NK-92 (cell line): ENCODE results near the gene DGLUCY.
"Not testable (repeated sequence)": the region's sequence is repeated elsewhere in the genome, so short reads cannot be mapped to it uniquely, and the experiment has no call there.

Source experiments
- DNase-seq: peaks from one replicate; lab custom pipeline; 2025; ENCODE audit not compliant: unreplicated experiment; lab: John Stamatoyannopoulos, UW

DGLUCY gene

DNA sequence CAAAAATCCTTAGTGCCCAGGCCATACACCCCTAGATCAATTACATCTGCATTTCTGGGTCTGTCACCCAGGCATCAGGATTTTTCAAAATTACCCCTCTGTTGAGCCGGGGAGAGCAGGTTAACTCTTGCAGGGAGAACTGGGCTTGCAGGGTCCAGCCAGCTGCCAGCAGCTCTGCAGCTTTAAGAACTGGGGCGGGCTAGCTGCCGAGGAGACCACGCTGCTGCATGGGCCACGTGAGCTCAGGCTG, at the start of gene DGLUCY:
Gene DGLUCY (plus strand): TSS at position 245 of the 250 bp plus-strand sequence. CDS start 46,222 bp downstream, outside the sequence.
- no peak for DNase-seq

- DNase-seq, result no peak
Observed at GRCh38 chr14:91065266-91065665, 48.6 kb upstream of the DGLUCY start.

- no peak for DNase-seq
Observed at GRCh38 chr14:91067186-91067585, 46.7 kb upstream of the DGLUCY start.

- DNase-seq, result no peak
Observed at GRCh38 chr14:91068642-91069041, 45.2 kb upstream of the DGLUCY start.

DNA sequence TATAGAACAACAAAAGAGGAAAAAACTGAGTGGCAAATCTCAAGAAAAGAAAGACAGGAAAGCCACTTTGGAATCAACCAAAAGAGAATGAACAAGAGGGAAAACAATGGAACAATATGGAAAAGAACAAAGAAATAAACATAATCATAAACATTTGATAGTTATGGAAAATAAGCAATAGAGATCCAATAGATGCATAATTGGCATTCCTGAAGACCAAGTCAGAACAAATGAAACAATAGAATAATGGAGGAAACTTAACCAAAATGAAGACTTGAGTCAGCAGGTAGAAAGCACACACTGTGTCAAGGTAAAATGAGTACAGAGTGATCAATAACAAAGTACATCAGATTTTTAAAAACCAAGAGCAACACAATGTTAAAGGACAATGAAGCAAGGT, 43.3 kb upstream of the DGLUCY start:
- DNase-seq, result no peak

- DNase-seq, result no peak
Observed at GRCh38 chr14:91075553-91075952, 38.3 kb upstream of the DGLUCY start.

DNA sequence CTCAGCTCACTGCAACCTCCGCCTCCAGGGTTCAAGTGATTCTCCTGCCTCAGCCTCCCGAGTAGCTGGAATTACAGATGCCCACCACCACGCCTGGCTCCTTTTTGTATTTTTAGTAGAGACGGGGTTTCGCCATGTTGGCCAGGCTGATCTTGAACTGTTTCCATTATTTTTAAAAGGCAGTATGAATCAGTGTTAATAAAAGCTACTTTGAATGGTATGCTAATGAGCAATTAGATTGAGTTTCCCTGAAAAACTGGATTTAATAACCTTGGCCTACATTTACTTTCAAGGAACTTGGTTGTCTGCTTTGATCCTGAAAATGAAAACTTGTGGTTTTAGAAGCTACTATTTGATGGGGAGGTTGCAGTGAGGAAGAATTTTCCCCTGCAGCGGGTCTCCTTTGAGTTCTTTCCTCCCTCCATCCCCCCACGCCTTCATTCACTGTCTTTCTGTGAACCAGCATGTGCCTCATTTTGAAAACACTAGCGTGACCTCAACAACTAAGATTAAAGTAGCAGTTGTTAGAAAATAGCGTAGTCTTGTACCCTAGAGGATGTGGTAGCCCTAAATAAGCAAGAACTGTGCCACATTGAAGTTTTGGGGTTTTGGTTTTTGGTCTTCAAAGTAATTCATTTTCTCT, 35.7 kb upstream of the DGLUCY start:
- no peak for DNase-seq

DNA sequence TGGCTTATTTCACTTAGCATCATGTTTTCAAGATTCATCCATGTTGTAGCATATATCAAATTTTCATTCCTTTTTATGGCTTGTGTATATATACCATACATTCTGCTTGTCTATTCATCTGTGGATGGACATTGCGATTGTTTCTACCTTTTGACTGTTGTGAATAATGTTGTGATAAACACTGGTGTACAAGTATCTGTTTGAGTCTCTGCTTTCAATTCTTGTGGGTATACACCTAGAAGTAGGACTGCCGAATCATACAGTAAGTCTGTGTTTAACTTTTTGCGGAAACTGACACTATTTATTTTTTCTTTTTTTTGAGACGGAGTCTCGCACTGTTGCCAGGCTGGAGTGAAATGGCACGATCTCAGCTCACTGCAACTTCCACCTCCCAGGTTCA, 33.8 kb upstream of the DGLUCY start:
- no peak for DNase-seq

GRCh38 chr14:91082282-91082681, 31.6 kb upstream of the DGLUCY start:
- no peak for DNase-seq

GRCh38 chr14:91084516-91084915, 29.4 kb upstream of the DGLUCY start:
- no peak for DNase-seq

- DNase-seq, result not testable (repeated sequence)
Observed at GRCh38 chr14:91087470-91087869, 26.4 kb upstream of the DGLUCY start.

- no peak for DNase-seq
Observed at GRCh38 chr14:91088585-91089235, 25.2 kb upstream of the DGLUCY start.

DNA sequence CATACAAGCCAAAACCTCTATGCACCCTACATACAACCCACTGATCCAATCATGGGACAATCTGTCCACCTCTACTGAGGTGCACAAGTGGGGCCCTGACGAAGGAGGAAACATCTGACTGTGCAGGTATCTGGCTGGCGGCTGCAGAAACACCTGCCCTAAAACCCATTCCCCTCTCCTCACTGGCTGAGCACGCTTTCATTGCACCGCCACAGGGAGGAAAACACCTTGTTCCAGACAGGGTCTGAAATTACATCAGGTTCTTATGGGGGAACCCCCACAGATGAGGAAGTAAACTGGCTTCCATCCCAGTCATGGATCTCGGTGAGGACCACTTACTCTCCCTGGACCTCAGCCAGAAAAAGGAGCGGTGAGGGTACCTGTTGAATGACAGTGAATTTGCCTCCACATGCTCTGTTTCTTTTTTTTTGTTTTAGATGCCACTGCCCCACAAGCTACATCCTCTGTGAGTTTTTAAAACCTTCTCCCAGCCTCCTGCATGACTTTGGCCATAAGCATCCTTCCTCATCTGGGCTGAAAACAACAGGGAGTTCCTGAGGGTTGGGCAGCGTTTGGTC, 23.8 kb upstream of the DGLUCY start:
- DNase-seq, result no peak

GRCh38 chr14:91090743-91091142, 23.1 kb upstream of the DGLUCY start:
- no peak for DNase-seq

DNA sequence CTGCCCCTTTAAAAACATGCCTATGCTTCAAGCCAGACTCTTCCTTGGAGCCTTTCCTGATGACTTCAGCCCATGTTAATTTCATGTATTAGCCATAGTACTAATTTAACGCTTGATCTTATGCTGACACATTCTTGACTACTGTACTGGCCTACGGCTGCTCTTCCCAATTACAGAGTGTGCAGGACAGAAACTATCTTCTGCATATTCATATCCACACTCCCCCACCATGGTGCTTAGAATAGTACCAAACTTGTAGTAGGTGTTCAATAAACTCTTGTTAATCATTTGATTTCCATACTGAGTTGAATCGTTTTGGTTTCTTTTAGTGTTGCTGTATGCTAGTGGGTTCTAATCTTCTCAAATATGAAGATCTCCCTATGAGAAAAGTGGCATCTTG, 21.8 kb upstream of the DGLUCY start:
- no peak for DNase-seq

DNA sequence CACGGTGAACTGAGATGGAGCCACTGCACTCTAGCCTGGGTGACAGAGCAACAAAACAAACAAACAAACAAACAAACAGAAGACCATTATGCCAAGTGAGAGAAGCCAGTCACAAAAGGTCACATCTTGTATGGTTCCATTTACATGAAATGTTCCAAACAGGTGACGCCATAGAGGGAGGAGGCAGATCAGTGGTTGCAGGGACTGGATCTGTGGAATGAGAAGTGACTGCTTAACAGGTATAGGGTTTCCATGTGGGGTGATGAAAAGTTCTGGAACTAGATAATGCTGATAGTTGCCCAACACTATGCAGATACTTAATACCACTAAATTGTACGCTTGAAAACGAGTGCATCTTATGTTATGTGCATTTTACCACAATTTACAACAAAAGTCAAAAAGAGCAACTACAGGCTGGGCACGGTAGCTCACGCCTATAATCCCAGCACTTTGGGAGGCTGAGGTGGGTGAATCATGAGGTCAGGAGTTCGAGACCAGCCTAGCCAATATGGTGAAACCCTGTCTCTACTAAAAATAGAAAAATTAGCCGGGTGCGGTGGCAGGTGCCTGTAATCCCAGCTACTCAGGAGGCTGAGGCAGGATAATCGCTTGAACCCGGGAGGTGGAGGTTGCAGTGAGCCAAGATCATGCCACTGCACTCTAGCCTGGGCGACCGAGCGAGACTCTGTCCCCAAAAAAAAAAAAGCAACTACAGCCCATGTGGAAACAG, 20.0 kb upstream of the DGLUCY start:
- DNase-seq, result not testable (repeated sequence)

GRCh38 chr14:91094772-91095171, 19.1 kb upstream of the DGLUCY start:
- no peak for DNase-seq

GRCh38 chr14:91095178-91095577, 18.7 kb upstream of the DGLUCY start:
- no peak for DNase-seq

- DNase-seq, result not testable (repeated sequence)
Observed at GRCh38 chr14:91097657-91098056, 16.2 kb upstream of the DGLUCY start.

DNA sequence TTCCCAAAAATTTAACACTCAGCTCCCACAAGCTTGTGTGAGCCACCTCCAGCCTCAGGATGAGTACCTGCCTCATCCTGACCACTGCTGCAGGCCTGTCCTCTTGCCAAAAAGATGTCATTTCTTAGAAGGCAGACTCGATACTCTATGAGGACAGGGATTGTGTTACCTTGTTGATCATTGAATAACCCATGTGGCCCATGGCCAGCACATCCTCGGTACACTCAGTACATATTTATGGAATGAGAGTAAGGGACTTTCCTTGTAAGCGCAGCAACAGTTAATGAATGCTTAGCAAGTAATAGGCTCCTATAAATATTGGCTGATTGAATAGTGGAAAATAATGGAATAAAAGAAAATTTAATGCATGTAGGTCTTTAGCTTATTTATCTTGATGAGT, 15.3 kb upstream of the DGLUCY start:
- DNase-seq, result no peak

- no peak for DNase-seq
Observed at GRCh38 chr14:91100102-91100501, 13.8 kb upstream of the DGLUCY start.

DNA sequence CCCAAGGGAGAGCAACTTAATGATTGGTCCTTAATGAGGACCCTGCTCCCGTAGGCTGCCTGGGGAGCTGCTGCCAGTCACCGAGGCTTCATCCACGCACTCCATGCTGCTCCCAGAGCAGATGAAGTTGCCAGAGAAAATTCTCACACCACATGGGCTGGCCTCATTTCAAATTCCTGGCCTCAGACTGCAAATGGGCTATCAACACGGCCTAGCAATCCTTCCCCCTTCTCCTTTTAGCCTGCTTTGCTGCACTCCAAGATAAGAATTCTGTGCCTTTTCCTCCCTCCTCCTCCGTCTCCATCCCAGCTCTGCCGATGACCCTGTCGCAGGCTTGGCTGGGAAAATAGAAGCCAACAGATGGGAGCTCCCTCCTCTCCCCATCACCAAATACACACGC, 10.8 kb upstream of the DGLUCY start:
- no peak for DNase-seq
